HEK293 (cell line): ENCODE results near the gene TTLL12.

Source experiments
- CTCF ChIA-PET: fragments of 350-600 bp; formaldehyde crosslinking; extraction: SDS; loops from one replicate; lab custom pipeline; 2021; ENCODE audit warnings: antibody characterized with exemption; lab: Yijun Ruan, JAX
- POLR2A ChIA-PET: fragments of 300-600 bp; formaldehyde crosslinking; extraction: SDS; loops from one replicate; lab custom pipeline; 2020; ENCODE audit warnings: antibody characterized with exemption, inconsistent platforms; lab: Yijun Ruan, JAX
- H3K27ac ChIP-seq: fragments of 200-500 bp; sonication (Bioruptor generic); 2 replicates; pipeline ENCODE4 v1.5.1; 2014; ENCODE audit warnings: low read depth, low read length, control low read depth, inconsistent platforms; ENCODE audit errors: extremely low read depth
- H3K36me3 ChIP-seq, 2 experiments: fragments of 200-500 bp in 1 of 2; sonication (Bioruptor generic) in 1 of 2; 1 replicate in 1 of 2; 2 replicates in 1 of 2; pipeline ENCODE4 v1.5.1; 2014 to 2017; ENCODE audit warnings: inconsistent platforms in 2 of 2, low read length in 2 of 2; ENCODE audit not compliant: control insufficient read depth in 2 of 2, insufficient read depth in 1 of 2
- H3K4me1 ChIP-seq: fragments of 200-500 bp; sonication (Bioruptor generic); 2 replicates; pipeline ENCODE4 v1.5.1; 2014; ENCODE audit warnings: mild to moderate bottlenecking, low read length, inconsistent platforms; ENCODE audit not compliant: control insufficient read depth, insufficient read depth
- H3K4me3 ChIP-seq: 2 replicates; pipeline ENCODE4 v1.5.1; 2011; ENCODE audit warnings: low read depth, mild to moderate bottlenecking, control low read depth, low read length, moderate library complexity
- H3K9me3 ChIP-seq: fragments of 200-500 bp; sonication (Bioruptor generic); 2 replicates; pipeline ENCODE4 v1.5.1; 2014; ENCODE audit warnings: low read depth, low read length, inconsistent platforms; ENCODE audit not compliant: control insufficient read depth, insufficient read depth
- CTCF ChIP-seq: fragments of 450-650 bp; formaldehyde crosslinking; IDR thresholded peaks from 2 replicates; pipeline ENCODE4 v1.5.1; 2016; ENCODE audit warnings: missing biosample characterization, missing genetic modification characterization
- FEZF1 ChIP-seq: fragments of 450-650 bp; formaldehyde crosslinking; IDR thresholded peaks from 2 replicates; pipeline ENCODE4 v1.5.1; 2016; ENCODE audit warnings: missing biosample characterization, missing genetic modification characterization
- GLIS1 ChIP-seq: fragments of 450-650 bp; formaldehyde crosslinking; IDR thresholded peaks from 2 replicates; pipeline ENCODE4 v1.5.1; 2016; ENCODE audit warnings: missing biosample characterization, missing genetic modification characterization
- GLIS2 ChIP-seq: fragments of 450-650 bp; formaldehyde crosslinking; IDR thresholded peaks from 2 replicates; pipeline ENCODE4 v1.5.1; 2016; ENCODE audit warnings: missing biosample characterization, missing genetic modification characterization
- IKZF3 ChIP-seq: fragments of 450-650 bp; IDR thresholded peaks from 2 replicates; pipeline ENCODE4 v1.5.0; 2018; ENCODE audit warnings: missing biosample characterization, mild to moderate bottlenecking, missing genetic modification characterization, moderate library complexity
- INSM2 ChIP-seq: fragments of 450-650 bp; formaldehyde crosslinking; IDR thresholded peaks from 2 replicates; pipeline ENCODE4 v1.5.1; 2016; ENCODE audit warnings: missing biosample characterization, missing genetic modification characterization
- KLF1 ChIP-seq: fragments of 450-650 bp; formaldehyde crosslinking; IDR thresholded peaks from 2 replicates; pipeline ENCODE4 v1.5.1; 2016; ENCODE audit warnings: missing biosample characterization, missing genetic modification characterization
- KLF17 ChIP-seq: fragments of 450-650 bp; formaldehyde crosslinking; IDR thresholded peaks from 2 replicates; pipeline ENCODE4 v1.5.1; 2016; ENCODE audit warnings: missing biosample characterization, missing genetic modification characterization
- KLF8 ChIP-seq: fragments of 450-650 bp; formaldehyde crosslinking; IDR thresholded peaks from 2 replicates; pipeline ENCODE4 v1.5.1; 2016; ENCODE audit warnings: missing biosample characterization, missing genetic modification characterization
- ZIC2 ChIP-seq: fragments of 450-650 bp; formaldehyde crosslinking; IDR thresholded peaks from 2 replicates; pipeline ENCODE4 v1.5.1; 2016; ENCODE audit warnings: missing biosample characterization, missing genetic modification characterization
- ZNF138 ChIP-seq: fragments of 450-650 bp; formaldehyde crosslinking; IDR thresholded peaks from 2 replicates; pipeline ENCODE4 v1.5.1; 2016; ENCODE audit warnings: missing biosample characterization, missing genetic modification characterization, borderline replicate concordance
- ZNF148 ChIP-seq: fragments of 450-650 bp; formaldehyde crosslinking; IDR thresholded peaks from 2 replicates; pipeline ENCODE4 v1.5.0; 2017; ENCODE audit warnings: missing biosample characterization, missing genetic modification characterization, borderline replicate concordance
- ZNF214 ChIP-seq: fragments of 450-650 bp; formaldehyde crosslinking; IDR thresholded peaks from 2 replicates; pipeline ENCODE4 v1.5.1; 2017; ENCODE audit warnings: missing biosample characterization, mild to moderate bottlenecking, missing genetic modification characterization, borderline replicate concordance
- ZNF266 ChIP-seq: fragments of 450-650 bp; formaldehyde crosslinking; IDR thresholded peaks from 2 replicates; pipeline ENCODE4 v1.5.1; 2016; ENCODE audit warnings: missing biosample characterization, missing genetic modification characterization, low read depth
- ZNF521 ChIP-seq: fragments of 450-650 bp; formaldehyde crosslinking; IDR thresholded peaks from 2 replicates; pipeline ENCODE4 v1.5.1; 2017; ENCODE audit warnings: missing biosample characterization, mild to moderate bottlenecking, missing genetic modification characterization
- ZNF580 ChIP-seq: fragments of 450-650 bp; formaldehyde crosslinking; IDR thresholded peaks from 2 replicates; pipeline ENCODE4 v1.5.1; 2016; ENCODE audit warnings: missing biosample characterization, missing genetic modification characterization
- ZNF654 ChIP-seq: fragments of 450-650 bp; formaldehyde crosslinking; IDR thresholded peaks from 2 replicates; pipeline ENCODE4 v1.5.1; 2016; ENCODE audit warnings: low read depth, missing biosample characterization, missing genetic modification characterization

TTLL12 gene

GRCh38 chr22:43160497-43161126 is 26.3 kb downstream of the TTLL12 start (continued):
- TF ChIP-seq INSM2 (tag by site-specific recombination) (no peak), KLF8 (tag by site-specific recombination) (no peak), ZNF138 (no peak), FEZF1 (tag by site-specific recombination) (no peak), ZNF580 (peak; percentile 39; the same call in 1 of the 2 replicates)

GRCh38 chr22:43159484-43160178 is 27.3 kb downstream of the TTLL12 start:
- POLR2A ChIA-PET = interaction anchor here (0.6 kb wide), 1 partner anchor 27 kb away, joined by 3 read pairs; the partner anchor contains the start of gene TTLL12
- Histone ChIP-seq H3K9me3 (no peaks in the 10 kb centered on the region), H3K4me3 (no peak overlapping the region), H3K36me3 (peaks cover 0 to 4% of the 10 kb centered on the region in 2 experiments; a peak in 1 of 3 replicates), H3K4me1 (no peaks in the 10 kb centered on the region), H3K27ac (no peak overlapping the region)
- TF ChIP-seq ZNF148 (tag by site-specific recombination) (no peak), IKZF3 (tag by site-specific recombination) (peak; percentile 67), ZNF521 (no peak), KLF17 (tag by site-specific recombination) (peak; percentile 24; the same call in 1 of the 2 replicates), ZNF214 (tag by site-specific recombination) (no peak), ZNF654 (tag by site-specific recombination) (peak; percentile 39), GLIS1 (tag by site-specific recombination) (peak; percentile 95), GLIS2 (tag by site-specific recombination) (peak; percentile 42; the same call in 1 of the 2 replicates), KLF1 (tag by site-specific recombination) (peak; percentile 86), ZIC2 (peak; percentile 30; the same call in 1 of the 2 replicates), CTCF (tag by site-specific recombination) (peak; percentile 43; the same call in 1 of the 2 replicates), INSM2 (tag by site-specific recombination) (0 out of 2 replicates have a peak, but pooled peaks have one; percentile 32), ZNF266 (no peak)
- CTCF ChIA-PET = interaction anchor here (0.6 to 0.9 kb wide), 4 partner anchors 12 to 422 kb away, joined by 3 to 4 read pairs (median 4); no protein-coding TSS in a partner anchor
